Osteocyte (in vitro differentiated cells): ENCODE data around the gene WNT2B. TPM values are rescaled to one million over a fixed set of nuclear protein-coding genes. Genes with fewer than 3 reads are reported as not detected.
"Not testable (repeated sequence)": the region's sequence is repeated elsewhere in the genome, so short reads cannot be mapped to it uniquely, and the experiment has no call there.

Experiments
- DNase-seq: peaks from one replicate; pipeline ENCODE4 v3.0.0; 2021; ENCODE audit warnings: mixed read lengths; ENCODE audit not compliant: unreplicated experiment; ENCODE audit errors: extremely low spot score
- H3K27ac Mint-ChIP-seq: one replicate; pipeline ENCODE4 v1.8.0; 2021; ENCODE audit warnings: mild to moderate bottlenecking, mixed read lengths; ENCODE audit not compliant: unreplicated experiment
- H3K27me3 Mint-ChIP-seq: one replicate; pipeline ENCODE4 v1.8.0; 2021; ENCODE audit warnings: mixed read lengths; ENCODE audit not compliant: unreplicated experiment
- H3K36me3 Mint-ChIP-seq: one replicate; pipeline ENCODE4 v1.8.0; 2021; ENCODE audit warnings: mixed read lengths; ENCODE audit not compliant: unreplicated experiment
- H3K4me1 Mint-ChIP-seq: one replicate; pipeline ENCODE4 v1.8.0; 2021; ENCODE audit warnings: mixed read lengths; ENCODE audit not compliant: unreplicated experiment
- H3K4me3 Mint-ChIP-seq: one replicate; pipeline ENCODE4 v1.8.0; 2021; ENCODE audit warnings: mild to moderate bottlenecking, moderate library complexity, mixed read lengths; ENCODE audit not compliant: unreplicated experiment
- H3K9me3 Mint-ChIP-seq: one replicate; pipeline ENCODE4 v1.8.0; 2021; ENCODE audit warnings: mixed read lengths; ENCODE audit not compliant: unreplicated experiment
- total RNA-seq: library from RNA; stranded (reverse); gene quantifications from 2 replicates; pipeline ENCODE4 v1.2.1, GENCODE V29; 2021
- TF ChIP-seq, protein P1 (sequence below): fragments of 200-600 bp; sonication (generic); IDR thresholded peaks from 2 replicates; pipeline ENCODE4 v1.5.0; 2021; ENCODE audit warnings: antibody characterized with exemption, mild to moderate bottlenecking, moderate library complexity

The WNT2B gene
- total RNA-seq, 1 donor from 2014 or later, result 2.3 TPM

DNA sequence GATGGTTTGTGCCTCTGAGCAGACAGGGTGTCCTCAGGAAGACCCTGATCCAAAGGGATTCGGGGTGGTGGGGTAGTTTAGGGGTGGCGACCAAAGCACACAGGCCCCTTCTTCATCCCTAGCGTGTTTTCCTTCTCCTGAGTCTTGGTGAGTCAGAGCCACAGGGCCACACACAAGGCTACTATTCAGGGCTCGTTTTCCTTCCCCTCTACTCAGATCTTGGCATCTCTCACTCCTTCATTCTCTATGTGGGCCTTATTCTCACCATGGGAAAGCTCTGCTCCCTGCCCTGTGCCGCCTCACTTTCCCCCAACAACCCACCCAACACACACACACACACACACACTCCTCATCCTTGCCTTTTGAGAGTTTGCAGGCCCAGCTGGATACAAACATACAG lies 43.6 kb upstream of the WNT2B start:
- TF ChIP-seq, protein P1, sequence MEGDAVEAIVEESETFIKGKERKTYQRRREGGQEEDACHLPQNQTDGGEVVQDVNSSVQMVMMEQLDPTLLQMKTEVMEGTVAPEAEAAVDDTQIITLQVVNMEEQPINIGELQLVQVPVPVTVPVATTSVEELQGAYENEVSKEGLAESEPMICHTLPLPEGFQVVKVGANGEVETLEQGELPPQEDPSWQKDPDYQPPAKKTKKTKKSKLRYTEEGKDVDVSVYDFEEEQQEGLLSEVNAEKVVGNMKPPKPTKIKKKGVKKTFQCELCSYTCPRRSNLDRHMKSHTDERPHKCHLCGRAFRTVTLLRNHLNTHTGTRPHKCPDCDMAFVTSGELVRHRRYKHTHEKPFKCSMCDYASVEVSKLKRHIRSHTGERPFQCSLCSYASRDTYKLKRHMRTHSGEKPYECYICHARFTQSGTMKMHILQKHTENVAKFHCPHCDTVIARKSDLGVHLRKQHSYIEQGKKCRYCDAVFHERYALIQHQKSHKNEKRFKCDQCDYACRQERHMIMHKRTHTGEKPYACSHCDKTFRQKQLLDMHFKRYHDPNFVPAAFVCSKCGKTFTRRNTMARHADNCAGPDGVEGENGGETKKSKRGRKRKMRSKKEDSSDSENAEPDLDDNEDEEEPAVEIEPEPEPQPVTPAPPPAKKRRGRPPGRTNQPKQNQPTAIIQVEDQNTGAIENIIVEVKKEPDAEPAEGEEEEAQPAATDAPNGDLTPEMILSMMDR, result no peak
- Mint-ChIP-seq H3K9me3 (no peaks in the 10 kb centered on the region), H3K27me3 (no peaks in the 10 kb centered on the region), H3K36me3 (peaks cover 2% of the 10 kb centered on the region), H3K4me1 (peaks cover 15% of the 10 kb centered on the region), H3K27ac (peak overlapping the region; percentile 88), H3K4me3 (no peak overlapping the region)
- DNase-seq, result no peak

DNA sequence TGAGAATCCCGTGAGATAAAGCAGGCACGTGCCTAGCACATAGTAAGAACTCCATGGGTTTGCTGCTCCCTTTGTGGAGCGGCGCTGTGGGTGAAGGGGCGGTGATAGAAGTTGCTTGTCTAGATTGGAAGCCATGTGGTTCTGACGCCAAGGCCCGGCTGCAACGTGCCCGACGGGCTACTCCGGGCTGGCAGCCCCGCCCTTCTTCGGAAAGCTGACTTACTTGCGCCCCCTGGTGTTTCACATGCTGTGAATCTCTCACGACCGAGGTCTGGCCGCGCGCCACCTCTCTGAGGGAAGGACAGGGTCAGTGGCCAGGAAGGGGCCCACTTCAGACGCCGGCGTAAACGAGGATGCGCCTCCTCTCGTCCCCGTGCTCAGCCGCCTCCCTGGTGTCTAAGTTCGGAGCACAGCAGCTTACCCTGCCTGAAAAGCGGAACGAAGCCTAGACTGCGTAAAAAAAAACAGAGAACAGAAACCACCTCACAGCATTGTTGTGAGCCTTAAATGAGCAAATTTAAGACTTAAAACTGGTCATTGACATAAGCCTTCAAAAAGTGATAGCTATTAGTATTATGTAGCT lies 42.6 kb upstream of the WNT2B start:
- TF ChIP-seq, protein P1, result no peak
- Mint-ChIP-seq H3K4me3 (peak overlapping the region; percentile 79), H3K9me3 (no peaks in the 10 kb centered on the region), H3K4me1 (peaks cover 15% of the 10 kb centered on the region), H3K27ac (peak overlapping the region; percentile 88), H3K36me3 (peaks cover 2% of the 10 kb centered on the region), H3K27me3 (no peaks in the 10 kb centered on the region)
- DNase-seq, result peak; percentile 97

DNA sequence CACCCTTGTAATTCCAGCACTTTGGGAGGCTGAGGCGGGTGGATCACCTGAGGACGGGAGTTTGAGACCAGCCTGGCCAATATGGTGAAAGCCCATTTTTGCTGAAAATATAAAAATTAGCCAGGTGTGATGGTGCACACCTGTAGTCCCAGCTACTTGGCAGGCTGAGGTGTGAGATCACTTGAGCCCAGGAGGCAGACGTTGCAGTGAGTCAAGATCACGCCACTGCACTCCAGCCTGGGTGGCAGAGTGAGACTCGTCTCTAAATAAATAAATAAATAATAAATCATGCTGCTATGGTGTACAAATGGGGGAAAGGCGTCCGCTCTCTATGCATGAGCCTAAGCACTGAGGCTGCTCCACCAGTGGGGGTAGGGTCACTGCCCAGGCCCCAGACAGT lies 38.4 kb upstream of the WNT2B start:
- H3K27me3 Mint-ChIP-seq, H3K36me3 Mint-ChIP-seq, H3K27ac Mint-ChIP-seq, DNase-seq, H3K4me3 Mint-ChIP-seq, H3K9me3 Mint-ChIP-seq: not testable (repeated sequence)
- peaks cover 13% of the 10 kb centered on the region for H3K4me1 Mint-ChIP-seq

DNA sequence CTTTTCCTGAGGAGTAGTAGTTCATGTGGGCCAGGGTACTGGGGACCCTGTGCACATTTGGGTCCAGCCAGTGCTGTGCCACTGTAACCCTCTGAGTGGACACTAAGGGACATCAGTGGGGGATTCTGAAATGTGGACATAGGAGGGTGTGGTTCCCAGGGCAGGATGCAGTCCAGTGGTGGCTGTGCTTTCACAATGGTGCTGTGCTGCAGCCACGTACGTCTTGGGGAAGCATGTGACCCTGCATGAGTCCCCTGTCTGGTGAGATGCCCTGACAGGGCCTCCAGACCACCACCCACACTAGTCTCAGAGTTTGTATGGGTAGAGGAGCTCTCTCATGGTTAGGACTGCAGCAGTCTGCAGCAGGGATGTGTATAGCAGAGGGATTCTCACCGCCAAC lies 37.8 kb upstream of the WNT2B start:
- H3K27ac Mint-ChIP-seq, result no peak overlapping the region
- DNase-seq, result no peak
- H3K9me3 Mint-ChIP-seq, result peaks cover 6% of the 10 kb centered on the region
- H3K27me3 Mint-ChIP-seq, result no peaks in the 10 kb centered on the region
- H3K4me3 Mint-ChIP-seq, result no peak overlapping the region
- H3K4me1 Mint-ChIP-seq, result peaks cover 7% of the 10 kb centered on the region
- TF ChIP-seq, protein P1, result no peak
- H3K36me3 Mint-ChIP-seq, result no peaks in the 10 kb centered on the region

DNA sequence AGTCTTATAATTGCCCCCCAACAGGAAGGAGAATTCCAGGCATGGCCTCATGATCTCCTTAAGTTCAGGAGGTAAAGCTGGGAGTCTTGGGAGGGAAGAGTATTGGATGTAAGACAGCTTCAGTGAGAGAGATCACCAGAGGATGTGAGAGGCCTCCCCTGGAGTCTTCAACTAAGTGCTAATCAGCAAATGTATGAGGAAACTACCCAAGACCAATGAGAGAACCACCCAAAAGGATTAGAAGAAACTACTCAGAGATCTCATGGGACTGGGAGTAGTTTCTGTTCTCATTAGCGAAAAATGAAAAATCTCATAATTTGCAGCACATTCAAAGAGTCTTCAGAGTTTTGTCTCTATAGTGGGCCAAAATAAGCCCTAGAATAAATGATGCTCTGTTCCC lies 36.6 kb upstream of the WNT2B start:
- no peak for DNase-seq
- no peak overlapping the region for H3K27ac Mint-ChIP-seq
- no peaks in the 10 kb centered on the region for H3K36me3 Mint-ChIP-seq
- H3K27me3 Mint-ChIP-seq, result no peaks in the 10 kb centered on the region
- no peak overlapping the region for H3K4me3 Mint-ChIP-seq
- H3K4me1 Mint-ChIP-seq, result no peaks in the 10 kb centered on the region
- H3K9me3 Mint-ChIP-seq, result peaks cover 10% of the 10 kb centered on the region
- TF ChIP-seq, protein P1, result no peak

DNA sequence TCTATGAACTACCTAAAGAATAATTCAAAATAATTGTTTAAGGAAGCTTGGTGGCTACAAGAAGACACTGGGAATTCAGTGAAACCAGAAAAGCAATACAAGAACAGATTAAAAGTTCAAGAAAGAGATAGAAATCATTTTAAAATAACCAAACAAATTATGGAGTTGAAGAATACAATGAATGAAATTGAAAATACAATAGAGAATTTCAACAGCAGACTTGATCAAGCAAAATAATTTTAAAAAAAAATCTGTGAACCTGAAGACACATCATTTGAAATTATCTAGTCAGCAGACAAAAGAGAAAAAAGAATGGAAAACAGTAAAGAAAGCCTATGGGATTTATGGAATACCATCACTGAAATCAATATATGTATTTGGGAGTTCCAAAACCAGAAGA lies 31.2 kb upstream of the WNT2B start:
- no peak for DNase-seq
- peaks cover 26% of the 10 kb centered on the region for H3K9me3 Mint-ChIP-seq
- no peak overlapping the region for H3K27ac Mint-ChIP-seq
- H3K36me3 Mint-ChIP-seq, result peaks cover 4% of the 10 kb centered on the region
- H3K4me3 Mint-ChIP-seq, result no peak overlapping the region
- H3K4me1 Mint-ChIP-seq, result no peaks in the 10 kb centered on the region
- H3K27me3 Mint-ChIP-seq, result no peaks in the 10 kb centered on the region
- TF ChIP-seq, protein P1, result no peak
